HG02678 (cell line): ENCODE measurements around the gene USF1.

Experiments used
- ATAC-seq: cut with Tn5 transposase; IDR thresholded peaks from one replicate; pipeline ENCODE4 v1.9.1; 2021; ENCODE audit warnings: mild to moderate bottlenecking, moderate library complexity; ENCODE audit not compliant: unreplicated experiment

USF1 gene

GRCh38 chr1:161045736-161046604, at the start of gene USF1:
TSS of gene USF1 (minus strand) at chr1:161045977. CDS start at chr1:161043275, 2,702 bp downstream.
- peak; percentile 64 for ATAC-seq

- ATAC-seq = no peak
Measured at GRCh38 chr1:161095230-161095629, 49.5 kb upstream of the USF1 start.

- ATAC-seq = no peak
Measured at GRCh38 chr1:161094481-161094880, 48.7 kb upstream of the USF1 start.

GRCh38 chr1:161092621-161093028, 46.8 kb upstream of the USF1 start:
- ATAC-seq = no peak

GRCh38 chr1:161091796-161092507, 46.2 kb upstream of the USF1 start:
- ATAC-seq = no peak

- ATAC-seq = no peak
Measured at GRCh38 chr1:161091093-161091492, 45.3 kb upstream of the USF1 start.

GRCh38 chr1:161090617-161091016, 44.8 kb upstream of the USF1 start:
- no peak for ATAC-seq

GRCh38 chr1:161089938-161090337, 44.2 kb upstream of the USF1 start:
- no peak for ATAC-seq

- ATAC-seq = no peak
Measured at GRCh38 chr1:161089251-161089924, 43.6 kb upstream of the USF1 start, which contains the start of gene NECTIN4. TSS of gene NECTIN4 (minus strand) at chr1:161089558. CDS start at chr1:161089296, 262 bp downstream.

GRCh38 chr1:161088587-161089110, 42.9 kb upstream of the USF1 start:
- ATAC-seq = no peak

- no peak for ATAC-seq
Measured at GRCh38 chr1:161086457-161086856, 40.7 kb upstream of the USF1 start.

GRCh38 chr1:161085165-161085564, 39.4 kb upstream of the USF1 start:
- ATAC-seq = no peak

GRCh38 chr1:161084597-161084988, 38.8 kb upstream of the USF1 start:
- ATAC-seq = no peak

GRCh38 chr1:161083748-161084596, 38.2 kb upstream of the USF1 start:
- ATAC-seq = no peak

- ATAC-seq = no peak
Measured at GRCh38 chr1:161082996-161083747, 37.4 kb upstream of the USF1 start.

GRCh38 chr1:161082483-161082882, 36.7 kb upstream of the USF1 start:
- ATAC-seq = no peak

- ATAC-seq = no peak
Measured at GRCh38 chr1:161081519-161081918, 35.7 kb upstream of the USF1 start.

GRCh38 chr1:161080441-161081405, 34.9 kb upstream of the USF1 start:
- no peak for ATAC-seq
